Liver (tissue), 9 donors: ENCODE data around the gene RASSF9. TPM values are rescaled to one million over a fixed set of nuclear protein-coding genes. Genes with fewer than 3 reads are reported as not detected.

ENCODE experiments used
- DNase-seq: peaks from one replicate; pipeline ENCODE4 v3.0.0-alpha.2; 2017; ENCODE audit warnings: low spot score
- H3K27ac ChIP-seq, 2 donors: one replicate each; pipeline ENCODE4 v1.7.0; 2013; ENCODE audit warnings: inconsistent platforms in 2 of 2, low read length in 2 of 2, control low read depth in 1 of 2, low read depth in 1 of 2, mild to moderate bottlenecking in 1 of 2
- H3K27me3 ChIP-seq, 4 donors: one replicate each; pipeline versions ENCODE4 v1.6.1 to v1.7.0; 2013; ENCODE audit warnings: low read length in 3 of 4, inconsistent platforms in 1 of 4, mild to moderate bottlenecking in 1 of 4, moderate library complexity in 1 of 4; ENCODE audit not compliant: control insufficient read depth in 4 of 4, insufficient read depth in 4 of 4
- H3K36me3 ChIP-seq, 4 donors: one replicate each; pipeline versions ENCODE4 v1.6.1 to v1.7.0; 2013; ENCODE audit warnings: low read length in 3 of 4, mild to moderate bottlenecking in 3 of 4, low read depth in 1 of 4, moderate library complexity in 1 of 4; ENCODE audit not compliant: control insufficient read depth in 4 of 4, insufficient read depth in 3 of 4
- H3K4me1 ChIP-seq, 4 donors: one replicate each; pipeline versions ENCODE4 v1.6.1 to v1.7.0; 2013; ENCODE audit warnings: low read length in 3 of 4, mild to moderate bottlenecking in 3 of 4, moderate library complexity in 1 of 4; ENCODE audit not compliant: control insufficient read depth in 4 of 4, insufficient read depth in 4 of 4
- H3K4me3 ChIP-seq, 3 donors: one replicate each; pipeline versions ENCODE4 v1.6.1 to v1.7.0; 2013; ENCODE audit warnings: low read length in 3 of 3, control low read depth in 1 of 3, low read depth in 1 of 3, mild to moderate bottlenecking in 1 of 3
- H3K9ac ChIP-seq, 2 donors: one replicate each; pipeline ENCODE4 v1.7.0; 2013; ENCODE audit warnings: low read length in 2 of 2, mild to moderate bottlenecking in 2 of 2, moderate library complexity in 2 of 2, control low read depth in 1 of 2, low read depth in 1 of 2
- H3K9me3 ChIP-seq, 4 donors: one replicate each; pipeline versions ENCODE4 v1.6.1 to v1.7.0; 2013; ENCODE audit warnings: low read length in 3 of 4; ENCODE audit not compliant: control insufficient read depth in 4 of 4
- ATF3 ChIP-seq: IDR thresholded peaks from 2 replicates; pipeline ENCODE4 v1.6.1; 2016; ENCODE audit warnings: antibody characterized with exemption
- EGR1 ChIP-seq, 2 donors: IDR thresholded peaks; 2 replicates each; pipeline ENCODE4 v1.6.1; 2016 to 2018; ENCODE audit warnings: antibody characterized with exemption in 2 of 2, low read depth in 2 of 2
- FOXA1 ChIP-seq: IDR thresholded peaks from 2 replicates; pipeline ENCODE4 v1.6.1; 2016; ENCODE audit warnings: antibody characterized with exemption
- FOXA2 ChIP-seq: IDR thresholded peaks from 2 replicates; pipeline ENCODE4 v1.6.1; 2016; ENCODE audit warnings: antibody characterized with exemption
- GABPA ChIP-seq, 2 donors: IDR thresholded peaks in 1 of 2; conservative IDR thresholded peaks in 1 of 2; 2 replicates each; pipeline ENCODE4 v1.6.1; 2016; ENCODE audit warnings: antibody characterized with exemption in 2 of 2, mild to moderate bottlenecking in 1 of 2, moderate library complexity in 1 of 2
- HNF4A ChIP-seq, 2 donors: conservative IDR thresholded peaks; 2 replicates each; pipeline ENCODE4 v1.6.1; 2016; ENCODE audit warnings: antibody characterized with exemption in 2 of 2, mild to moderate bottlenecking in 2 of 2
- HNF4G ChIP-seq: IDR thresholded peaks from 2 replicates; pipeline ENCODE4 v1.6.1; 2016; ENCODE audit warnings: antibody characterized with exemption
- JUND ChIP-seq, 2 donors: IDR thresholded peaks; 2 replicates each; pipeline ENCODE4 v1.6.1; 2016; ENCODE audit warnings: antibody characterized with exemption in 2 of 2
- NR2F2 ChIP-seq: IDR thresholded peaks from 2 replicates; pipeline ENCODE4 v1.6.1; 2016; ENCODE audit warnings: antibody characterized with exemption
- RAD21 ChIP-seq, 2 donors: IDR thresholded peaks; 2 replicates each; pipeline ENCODE4 v1.6.1; 2016; ENCODE audit warnings: antibody characterized with exemption in 2 of 2, mild to moderate bottlenecking in 2 of 2
- REST ChIP-seq: IDR thresholded peaks from 2 replicates; pipeline ENCODE4 v1.6.1; 2016; ENCODE audit warnings: antibody characterized with exemption, mild to moderate bottlenecking
- RXRA ChIP-seq, 2 donors: IDR thresholded peaks; 2 replicates each; pipeline ENCODE4 v1.6.1; 2017 to 2018; ENCODE audit warnings: antibody characterized with exemption in 2 of 2, mild to moderate bottlenecking in 1 of 2
- SP1 ChIP-seq: IDR thresholded peaks from 2 replicates; pipeline ENCODE4 v1.6.1; 2018; ENCODE audit warnings: antibody characterized with exemption, mild to moderate bottlenecking
- TAF1 ChIP-seq: conservative IDR thresholded peaks from 2 replicates; pipeline ENCODE4 v1.6.1; 2016; ENCODE audit warnings: antibody characterized with exemption, mild to moderate bottlenecking
- YY1 ChIP-seq: IDR thresholded peaks from 2 replicates; pipeline ENCODE4 v1.6.1; 2016; ENCODE audit warnings: antibody characterized with exemption, mild to moderate bottlenecking
- ZBTB33 ChIP-seq: IDR thresholded peaks from 2 replicates; pipeline ENCODE4 v1.6.1; 2016; ENCODE audit warnings: antibody characterized with exemption
- WGBS: extraction: QIAGEN DNeasy Blood & Tissue Kit; methylation state at CpG from one replicate; pipeline ENCODE4 v1.1.7; 2013; 5-methylcytosine and 5-hydroxymethylcytosine counted together
- polyA plus RNA-seq, 2 donors: library from polyadenylated mRNA; stranded (reverse) in 1 of 2; unstranded in 1 of 2; fragments of 200-250 nt in 1 of 2; fragments of >200 nt in 1 of 2; fragmentation: Nextera tagmentation in 1 of 2; extraction: Ambion mirVana in 1 of 2; gene quantifications; one replicate each; pipeline versions ENCODE4 v1.2.1 to v1.2.3, GENCODE V29; 2013 to 2015
- total RNA-seq, 2 donors: library from RNA; depleted of rRNA; stranded (reverse); fragments of >200 nt; gene quantifications; one replicate each; pipeline ENCODE4 v1.2.3, GENCODE V29; 2014
- TF ChIP-seq, protein P1 (sequence below): fragments of 150-350 bp; IDR thresholded peaks from 2 replicates; pipeline ENCODE4 v1.5.1; 2017; ENCODE audit warnings: improper control_type of control experiment, low read depth, low read length; ENCODE audit not compliant: missing input control
- TF ChIP-seq, protein P2 (sequence below): IDR thresholded peaks from 2 replicates; pipeline ENCODE4 v1.6.1; 2016; ENCODE audit warnings: antibody characterized with exemption
- donor health status: healthy.
- donor health status: healthy.
- donor health status: healthy.
- donor health status: healthy.
- donor health status: healthy.

Gene RASSF9
- total and polyA plus RNA-seq, 4 donors = 0.33 to 1.0 (median 0.59) TPM

DNA sequence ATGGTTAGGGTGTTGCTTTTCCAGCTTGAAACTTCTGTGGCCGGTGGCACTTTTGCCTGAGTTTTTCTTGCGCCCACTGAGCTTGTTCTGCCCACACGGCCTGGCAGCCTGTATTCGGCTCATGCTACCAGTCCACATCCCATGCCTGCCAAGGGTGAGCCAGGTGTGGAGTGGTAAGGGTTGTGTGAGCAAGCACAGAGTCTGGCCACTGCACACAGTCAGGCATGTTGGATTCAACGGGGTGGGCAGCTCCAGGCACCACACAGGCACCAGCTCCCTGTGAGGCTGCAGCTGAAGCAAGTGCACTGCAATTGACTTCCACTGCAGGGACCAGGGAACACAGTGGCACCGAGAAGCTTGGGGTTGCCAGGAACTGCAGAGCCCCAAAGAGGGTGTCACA, 19.1 kb upstream of the RASSF9 start:
- H3K27ac ChIP-seq = no peak overlapping the region
- no peak for TF ChIP-seq FOXA2
- TF ChIP-seq SP1 = no peak
- TF ChIP-seq, protein P1, sequence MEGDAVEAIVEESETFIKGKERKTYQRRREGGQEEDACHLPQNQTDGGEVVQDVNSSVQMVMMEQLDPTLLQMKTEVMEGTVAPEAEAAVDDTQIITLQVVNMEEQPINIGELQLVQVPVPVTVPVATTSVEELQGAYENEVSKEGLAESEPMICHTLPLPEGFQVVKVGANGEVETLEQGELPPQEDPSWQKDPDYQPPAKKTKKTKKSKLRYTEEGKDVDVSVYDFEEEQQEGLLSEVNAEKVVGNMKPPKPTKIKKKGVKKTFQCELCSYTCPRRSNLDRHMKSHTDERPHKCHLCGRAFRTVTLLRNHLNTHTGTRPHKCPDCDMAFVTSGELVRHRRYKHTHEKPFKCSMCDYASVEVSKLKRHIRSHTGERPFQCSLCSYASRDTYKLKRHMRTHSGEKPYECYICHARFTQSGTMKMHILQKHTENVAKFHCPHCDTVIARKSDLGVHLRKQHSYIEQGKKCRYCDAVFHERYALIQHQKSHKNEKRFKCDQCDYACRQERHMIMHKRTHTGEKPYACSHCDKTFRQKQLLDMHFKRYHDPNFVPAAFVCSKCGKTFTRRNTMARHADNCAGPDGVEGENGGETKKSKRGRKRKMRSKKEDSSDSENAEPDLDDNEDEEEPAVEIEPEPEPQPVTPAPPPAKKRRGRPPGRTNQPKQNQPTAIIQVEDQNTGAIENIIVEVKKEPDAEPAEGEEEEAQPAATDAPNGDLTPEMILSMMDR = no peak
- TF ChIP-seq RXRA (IDR thresholded peaks at IDR 0.05) = no peak
- TF ChIP-seq HNF4A (conservative IDR thresholded peaks at IDR 0.05) = no peak
- TF ChIP-seq ZBTB33 = no peak
- TF ChIP-seq EGR1 (IDR thresholded peaks at IDR 0.05; ENCODE audit: low read depth in 2 of 2) = no peak
- no peak for TF ChIP-seq YY1
- TF ChIP-seq, protein P2, sequence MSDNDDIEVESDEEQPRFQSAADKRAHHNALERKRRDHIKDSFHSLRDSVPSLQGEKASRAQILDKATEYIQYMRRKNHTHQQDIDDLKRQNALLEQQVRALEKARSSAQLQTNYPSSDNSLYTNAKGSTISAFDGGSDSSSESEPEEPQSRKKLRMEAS = no peak
- no peak for TF ChIP-seq FOXA1
- H3K4me1 ChIP-seq = no peaks in the 10 kb centered on the region
- no peaks in the 10 kb centered on the region for H3K27me3 ChIP-seq
- H3K9me3 ChIP-seq = no peaks in the 10 kb centered on the region
- 88% methylated on average over 6 of the region's 6 CpGs for WGBS
- H3K36me3 ChIP-seq = no peaks in the 10 kb centered on the region
- H3K4me3 ChIP-seq = no peak overlapping the region
- no peak overlapping the region for H3K9ac ChIP-seq
- DNase-seq = no peak

DNA sequence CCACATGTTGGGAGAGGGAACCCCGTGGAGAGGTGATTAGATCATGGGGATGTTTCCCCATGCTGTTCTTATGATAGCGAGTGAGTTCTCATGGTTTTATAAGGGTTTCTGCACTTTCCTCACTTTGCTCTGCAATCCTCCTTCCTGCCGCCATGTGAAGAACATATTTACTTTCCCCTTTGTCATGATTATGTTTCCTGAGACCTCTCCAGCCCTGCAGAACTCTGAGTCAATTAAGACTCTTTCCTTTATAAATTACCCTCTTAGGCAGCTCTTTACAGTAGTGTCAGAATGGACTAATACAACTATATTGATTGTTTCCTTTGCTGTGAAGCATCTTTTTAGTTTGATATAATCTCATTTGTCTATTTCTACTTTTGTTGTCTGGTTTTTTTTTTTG, 13.1 kb upstream of the RASSF9 start:
- Histone ChIP-seq H3K4me1 (no peaks in the 10 kb centered on the region), H3K9me3 (no peaks in the 10 kb centered on the region), H3K27me3 (peaks cover 0 to 7% (median 0%) of the 10 kb centered on the region in 4 donors), H3K36me3 (no peaks in the 10 kb centered on the region), H3K27ac (no peak overlapping the region), H3K9ac (no peak overlapping the region), H3K4me3 (no peak overlapping the region)
- WGBS = 74% methylated on average over 3 of the region's 3 CpGs
- no peak for DNase-seq
- TF ChIP-seq HNF4A (conservative IDR thresholded peaks at IDR 0.05) = no peak
- no peak for TF ChIP-seq REST
- no peak for TF ChIP-seq NR2F2
- TF ChIP-seq RXRA (IDR thresholded peaks at IDR 0.05) = no peak
- TF ChIP-seq FOXA1 = no peak
- no peak for TF ChIP-seq ATF3
- no peak for TF ChIP-seq EGR1 (IDR thresholded peaks at IDR 0.05; ENCODE audit: low read depth in 2 of 2)
- TF ChIP-seq YY1 = no peak
- no peak for TF ChIP-seq ZBTB33
- TF ChIP-seq, protein P1 = no peak
- TF ChIP-seq, protein P2 = no peak
- TF ChIP-seq JUND (IDR thresholded peaks at IDR 0.05) = no peak
- TF ChIP-seq SP1 = no peak
- TF ChIP-seq HNF4G = no peak
- no peak for TF ChIP-seq GABPA (IDR thresholded peaks at IDR 0.05 in 1 of 2, conservative IDR thresholded peaks at IDR 0.05 in 1 of 2)
- no peak for TF ChIP-seq RAD21 (IDR thresholded peaks at IDR 0.05)
- TF ChIP-seq TAF1 = no peak
- TF ChIP-seq FOXA2 = no peak
